ENCODE results near the gene DPP6.

Gene DPP6

DNA sequence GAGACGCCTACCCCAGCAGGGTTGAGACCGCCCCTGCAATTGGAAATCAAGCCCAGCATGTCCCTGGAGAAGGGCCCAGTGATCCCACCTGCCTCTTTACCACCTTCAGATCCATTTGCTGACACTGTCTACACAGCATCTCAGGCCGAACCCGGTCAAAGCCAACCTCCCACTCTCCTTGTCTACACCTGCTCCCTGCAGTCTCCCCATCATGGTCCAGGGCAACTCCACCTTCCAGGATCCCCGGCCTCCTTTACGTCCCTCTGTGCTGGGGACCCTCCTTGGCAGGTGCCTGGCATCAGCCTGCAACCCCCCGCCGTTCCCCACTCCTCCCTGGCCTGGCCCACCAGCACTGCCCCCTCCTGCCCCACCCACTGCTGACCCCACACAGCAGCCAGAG is 723.5 kb downstream of the DPP6 start:
- no peak for FAIRE-seq
- DNase-seq (ENCODE audit: insufficient read length, low spot score) = no peak
- TF ChIP-seq PAX5 (IDR thresholded peaks at IDR 0.05; ENCODE audit: insufficient read depth, low read length, severe bottlenecking) (no peak), TAF1 (IDR thresholded peaks at IDR 0.05; ENCODE audit: low read depth, low read length) (no peak), POU2F2 (IDR thresholded peaks at IDR 0.05; ENCODE audit: low read depth, low read length) (no peak), POLR2AphosphoS5 (IDR thresholded peaks at IDR 0.05; ENCODE audit: low read depth, low read length) (no peak), SPI1 (IDR thresholded peaks at IDR 0.05; ENCODE audit: low read depth, low read length) (no peak), POLR2A (IDR thresholded peaks at IDR 0.05; ENCODE audit: low read depth, low read length) (no peak)

GRCh38 chr7:154776350-154776749 is 724.2 kb downstream of the DPP6 start:
- FAIRE-seq = no peak
- no peak for DNase-seq (ENCODE audit: insufficient read length, low spot score)

GRCh38 chr7:154777023-154777422 is 724.8 kb downstream of the DPP6 start:
- TF ChIP-seq TAF1 (IDR thresholded peaks at IDR 0.05; ENCODE audit: low read depth, low read length) (no peak), POU2F2 (IDR thresholded peaks at IDR 0.05; ENCODE audit: low read depth, low read length) (no peak), PAX5 (IDR thresholded peaks at IDR 0.05; ENCODE audit: insufficient read depth, low read length, severe bottlenecking) (no peak), SPI1 (IDR thresholded peaks at IDR 0.05; ENCODE audit: low read depth, low read length) (no peak), POLR2A (IDR thresholded peaks at IDR 0.05; ENCODE audit: low read depth, low read length) (no peak), POLR2AphosphoS5 (IDR thresholded peaks at IDR 0.05; ENCODE audit: low read depth, low read length) (no peak)
- DNase-seq (ENCODE audit: insufficient read length, low spot score) (no peak), FAIRE-seq (no peak)

More at GRCh38 chr7:154776350-154776749, 724.2 kb downstream of the DPP6 start:
- TF ChIP-seq SPI1 (IDR thresholded peaks at IDR 0.05; ENCODE audit: low read depth, low read length) = no peak
- no peak for TF ChIP-seq PAX5 (IDR thresholded peaks at IDR 0.05; ENCODE audit: insufficient read depth, low read length, severe bottlenecking)
- TF ChIP-seq POLR2AphosphoS5 (IDR thresholded peaks at IDR 0.05; ENCODE audit: low read depth, low read length) = no peak
- TF ChIP-seq POU2F2 (IDR thresholded peaks at IDR 0.05; ENCODE audit: low read depth, low read length) = no peak
- no peak for TF ChIP-seq POLR2A (IDR thresholded peaks at IDR 0.05; ENCODE audit: low read depth, low read length)
- no peak for TF ChIP-seq TAF1 (IDR thresholded peaks at IDR 0.05; ENCODE audit: low read depth, low read length)

DNA sequence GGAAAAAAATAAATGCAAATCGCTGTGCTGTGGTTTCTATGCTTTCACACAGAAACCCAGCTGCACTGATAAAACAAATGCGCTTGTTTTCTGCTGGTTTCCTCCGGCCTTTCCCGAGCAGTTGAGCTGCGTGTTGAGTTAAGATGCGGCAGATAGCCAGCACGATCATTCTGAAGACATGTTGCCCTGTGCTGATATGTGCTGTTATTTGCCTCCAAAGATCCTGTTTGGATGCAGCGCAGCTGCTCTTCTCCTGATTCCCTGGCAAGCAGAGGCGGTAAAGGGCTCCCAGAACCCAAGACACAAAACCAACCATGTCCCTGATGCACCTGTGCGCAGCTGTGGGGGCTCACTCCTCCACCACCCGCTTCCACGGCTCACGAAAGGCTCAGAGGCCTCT is 725.3 kb downstream of the DPP6 start:
- TF ChIP-seq SPI1 (IDR thresholded peaks at IDR 0.05; ENCODE audit: low read depth, low read length) = no peak
- no peak for TF ChIP-seq TAF1 (IDR thresholded peaks at IDR 0.05; ENCODE audit: low read depth, low read length)
- TF ChIP-seq PAX5 (IDR thresholded peaks at IDR 0.05; ENCODE audit: insufficient read depth, low read length, severe bottlenecking) = no peak
- no peak for TF ChIP-seq POLR2AphosphoS5 (IDR thresholded peaks at IDR 0.05; ENCODE audit: low read depth, low read length)
- no peak for TF ChIP-seq POU2F2 (IDR thresholded peaks at IDR 0.05; ENCODE audit: low read depth, low read length)
- no peak for TF ChIP-seq POLR2A (IDR thresholded peaks at IDR 0.05; ENCODE audit: low read depth, low read length)
- FAIRE-seq = no peak
- DNase-seq (ENCODE audit: insufficient read length, low spot score) = no peak

DNA sequence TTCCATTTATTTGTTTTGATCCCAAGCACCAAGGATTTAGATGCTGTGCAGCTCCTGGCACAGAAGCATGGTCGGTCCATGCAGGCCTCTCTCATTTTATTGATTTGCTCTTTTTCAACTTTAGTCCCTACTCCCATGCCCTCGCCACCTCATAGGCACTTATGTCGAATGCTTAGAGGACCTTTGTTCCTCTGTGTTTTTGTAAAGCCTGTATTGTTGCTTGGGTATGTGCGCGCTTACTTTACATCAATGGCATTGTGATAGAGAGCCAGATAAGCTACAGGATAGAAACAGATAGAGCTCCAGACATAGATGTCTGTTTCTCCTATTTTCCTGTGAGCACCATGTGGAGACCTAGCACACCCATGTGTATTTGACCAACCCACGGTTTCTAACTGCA is 725.7 kb downstream of the DPP6 start:
- TF ChIP-seq SPI1 (IDR thresholded peaks at IDR 0.05; ENCODE audit: low read depth, low read length) (no peak), TAF1 (IDR thresholded peaks at IDR 0.05; ENCODE audit: low read depth, low read length) (no peak), POU2F2 (IDR thresholded peaks at IDR 0.05; ENCODE audit: low read depth, low read length) (no peak), PAX5 (IDR thresholded peaks at IDR 0.05; ENCODE audit: insufficient read depth, low read length, severe bottlenecking) (no peak)
- FAIRE-seq (no peak), DNase-seq (ENCODE audit: insufficient read length, low spot score) (no peak)

DNA sequence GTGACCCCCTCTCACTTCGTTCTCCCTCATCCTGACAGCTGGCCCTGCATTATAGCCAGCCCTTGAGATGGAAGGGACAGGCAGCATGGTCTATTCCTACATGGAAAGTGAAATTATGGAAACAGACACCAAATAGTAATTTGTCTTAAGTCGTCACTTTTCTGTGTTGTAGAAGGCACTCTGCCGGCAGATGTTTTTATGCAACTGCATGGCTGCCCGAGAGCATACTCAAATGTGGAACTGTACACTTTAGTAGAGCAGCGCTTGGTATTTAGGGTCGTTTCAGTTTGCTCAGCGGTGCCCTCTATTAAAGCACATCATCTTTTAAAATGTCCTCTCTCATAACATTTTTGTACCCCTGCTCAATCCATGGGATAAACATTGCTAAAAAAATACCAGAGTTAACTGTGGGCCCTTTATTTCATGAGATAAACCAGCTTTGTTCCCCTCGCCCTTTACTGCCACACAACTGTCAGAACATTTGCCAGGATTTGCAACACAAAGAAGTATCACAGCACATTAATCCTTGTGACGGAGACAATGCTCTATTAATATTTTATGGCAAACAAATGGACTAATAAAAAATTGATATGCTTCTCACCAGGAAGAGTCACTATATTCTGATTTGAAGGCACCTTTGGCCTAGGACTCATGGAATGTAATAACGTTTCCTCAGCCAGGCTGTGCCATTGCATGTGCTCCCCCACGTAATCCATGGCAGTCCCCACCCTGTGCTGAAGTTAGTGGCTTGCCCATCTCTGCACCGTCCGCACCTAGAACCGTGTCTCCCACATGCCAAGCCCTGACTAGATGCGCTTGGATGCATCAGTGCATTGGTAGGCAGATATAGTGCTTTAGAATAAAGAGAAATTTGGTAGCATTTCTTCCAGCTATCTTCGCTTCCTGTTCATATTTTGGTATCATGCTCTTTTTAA is 729.4 kb downstream of the DPP6 start:
- TF ChIP-seq POLR2AphosphoS5 (IDR thresholded peaks at IDR 0.05; ENCODE audit: low read depth, low read length) (no peak), POU2F2 (IDR thresholded peaks at IDR 0.05; ENCODE audit: low read depth, low read length) (no peak), SPI1 (IDR thresholded peaks at IDR 0.05; ENCODE audit: low read depth, low read length) (no peak), PAX5 (IDR thresholded peaks at IDR 0.05; ENCODE audit: insufficient read depth, low read length, severe bottlenecking) (no peak), TAF1 (IDR thresholded peaks at IDR 0.05; ENCODE audit: low read depth, low read length) (no peak), POLR2A (IDR thresholded peaks at IDR 0.05; ENCODE audit: low read depth, low read length) (no peak)
- DNase-seq (ENCODE audit: insufficient read length, low spot score) = no peak
- no peak for FAIRE-seq

- TF ChIP-seq PAX5 (IDR thresholded peaks at IDR 0.05; ENCODE audit: insufficient read depth, low read length, severe bottlenecking) (no peak), POU2F2 (IDR thresholded peaks at IDR 0.05; ENCODE audit: low read depth, low read length) (no peak), POLR2A (IDR thresholded peaks at IDR 0.05; ENCODE audit: low read depth, low read length) (no peak), TAF1 (IDR thresholded peaks at IDR 0.05; ENCODE audit: low read depth, low read length) (no peak), SPI1 (IDR thresholded peaks at IDR 0.05; ENCODE audit: low read depth, low read length) (no peak), POLR2AphosphoS5 (IDR thresholded peaks at IDR 0.05; ENCODE audit: low read depth, low read length) (no peak)
- DNase-seq (ENCODE audit: insufficient read length, low spot score) (no peak), FAIRE-seq (no peak)
Measured at GRCh38 chr7:154783281-154783909, 731.2 kb downstream of the DPP6 start.

DNA sequence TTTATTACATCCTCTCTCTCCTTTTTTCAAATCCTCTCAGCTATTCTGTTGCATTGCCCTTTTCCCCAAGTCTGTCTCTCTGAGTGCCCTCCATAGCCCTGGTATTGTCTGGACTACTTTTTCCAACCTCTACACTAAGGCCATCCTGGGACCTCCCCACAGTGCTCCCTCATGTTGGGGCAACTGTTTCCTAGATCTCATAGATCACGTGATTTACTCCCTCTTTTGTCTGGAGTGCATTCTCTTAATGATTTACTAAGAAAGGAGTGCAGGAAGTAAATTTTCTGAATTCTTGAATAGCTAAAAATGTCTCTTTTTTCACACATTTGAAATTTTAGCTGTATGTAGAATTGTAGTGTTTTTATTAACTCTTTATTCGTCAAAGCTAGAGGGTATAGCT is 733.7 kb downstream of the DPP6 start:
- DNase-seq (ENCODE audit: insufficient read length, low spot score) (no peak), FAIRE-seq (no peak)
- TF ChIP-seq PAX5 (IDR thresholded peaks at IDR 0.05; ENCODE audit: insufficient read depth, low read length, severe bottlenecking) = no peak
- no peak for TF ChIP-seq TAF1 (IDR thresholded peaks at IDR 0.05; ENCODE audit: low read depth, low read length)
- TF ChIP-seq POLR2A (IDR thresholded peaks at IDR 0.05; ENCODE audit: low read depth, low read length) = no peak
- TF ChIP-seq SPI1 (IDR thresholded peaks at IDR 0.05; ENCODE audit: low read depth, low read length) = no peak
- TF ChIP-seq POLR2AphosphoS5 (IDR thresholded peaks at IDR 0.05; ENCODE audit: low read depth, low read length) = no peak
- TF ChIP-seq POU2F2 (IDR thresholded peaks at IDR 0.05; ENCODE audit: low read depth, low read length) = no peak

- no peak for DNase-seq (ENCODE audit: insufficient read length, low spot score)
- no peak for FAIRE-seq
Measured at GRCh38 chr7:154789404-154789803, 737.2 kb downstream of the DPP6 start.

More at GRCh38 chr7:154789404-154789803, 737.2 kb downstream of the DPP6 start:
- TF ChIP-seq POU2F2 (IDR thresholded peaks at IDR 0.05; ENCODE audit: low read depth, low read length) (no peak), POLR2AphosphoS5 (IDR thresholded peaks at IDR 0.05; ENCODE audit: low read depth, low read length) (no peak), TAF1 (IDR thresholded peaks at IDR 0.05; ENCODE audit: low read depth, low read length) (no peak), PAX5 (IDR thresholded peaks at IDR 0.05; ENCODE audit: insufficient read depth, low read length, severe bottlenecking) (no peak), SPI1 (IDR thresholded peaks at IDR 0.05; ENCODE audit: low read depth, low read length) (no peak), POLR2A (IDR thresholded peaks at IDR 0.05; ENCODE audit: low read depth, low read length) (no peak)
